Nucleus accumbens (tissue), 56 donors: ENCODE measurements around the gene NOD2.

ENCODE experiments used
- DNase-seq, 56 donors: peaks; one replicate each; lab custom pipeline; 2025; lab: John Stamatoyannopoulos, UW

NOD2 gene

GRCh38 chr16:50692999-50693781, at the start of gene NOD2:
TSS of gene NOD2 (plus strand) at chr16:50693606. CDS start at chr16:50699496, 5,890 bp downstream.
- DNase-seq = peak in 1 of 56 donors; percentile 16

- no peak for DNase-seq
These were observed 49.2 kb upstream of the NOD2 start for GRCh38 chr16:50644245-50644644.

DNA sequence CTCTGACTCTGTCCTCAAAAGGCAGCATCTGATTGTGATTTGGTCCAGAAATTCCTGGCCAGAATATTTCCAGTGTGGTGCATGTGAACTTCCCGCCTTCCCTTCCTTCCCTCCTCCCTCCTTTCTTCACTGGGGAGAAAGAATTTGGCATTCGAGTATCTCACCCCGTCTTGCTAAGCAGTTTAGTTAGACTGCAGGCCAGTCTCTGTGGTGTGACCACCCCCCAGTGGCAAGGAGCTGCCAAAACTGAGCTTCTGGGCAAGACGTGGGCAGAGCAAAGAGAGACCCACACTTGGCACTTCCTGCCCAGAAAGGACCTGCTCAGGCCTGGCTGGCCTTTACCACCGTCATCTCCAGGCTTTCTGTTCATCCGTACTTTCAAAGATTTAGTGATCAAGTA, 48.7 kb upstream of the NOD2 start:
- DNase-seq = peak in 34 of 56 donors; percentile 2 to 59 (median 10)

DNA sequence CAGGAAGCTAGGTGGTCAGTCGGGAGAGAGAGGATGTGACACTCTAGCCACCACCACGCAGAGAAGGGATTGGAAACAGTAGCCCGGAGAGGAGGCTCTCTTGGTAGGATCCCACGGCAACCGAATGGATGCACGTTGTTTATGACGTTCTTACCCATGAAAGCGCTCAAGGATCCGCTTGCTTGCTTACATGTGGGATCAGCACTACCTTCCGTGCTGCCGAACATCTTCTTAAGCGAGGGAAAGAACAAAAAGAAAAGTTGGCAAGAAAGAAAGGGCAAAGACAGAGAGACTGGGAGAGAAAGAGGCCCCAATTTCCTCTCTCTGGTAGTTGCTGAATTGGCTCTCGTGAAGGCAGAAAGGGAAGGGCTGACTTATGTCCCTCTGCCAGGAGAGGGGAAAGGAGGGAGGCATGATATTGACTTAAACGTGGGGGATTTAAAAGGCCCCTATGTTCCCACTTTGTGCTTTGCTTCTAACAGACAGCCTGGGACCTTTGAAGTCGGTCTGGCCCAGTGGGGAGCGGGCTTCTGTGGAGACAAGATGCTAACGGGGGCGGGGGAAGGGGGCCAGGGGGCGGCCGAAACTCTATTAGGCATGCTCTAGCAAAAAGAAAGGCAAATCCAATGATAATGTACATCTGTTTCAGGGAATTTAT, 47.7 kb upstream of the NOD2 start:
- no peak for DNase-seq

- no peak for DNase-seq
These were observed 47.1 kb upstream of the NOD2 start for GRCh38 chr16:50646345-50646744.

DNA sequence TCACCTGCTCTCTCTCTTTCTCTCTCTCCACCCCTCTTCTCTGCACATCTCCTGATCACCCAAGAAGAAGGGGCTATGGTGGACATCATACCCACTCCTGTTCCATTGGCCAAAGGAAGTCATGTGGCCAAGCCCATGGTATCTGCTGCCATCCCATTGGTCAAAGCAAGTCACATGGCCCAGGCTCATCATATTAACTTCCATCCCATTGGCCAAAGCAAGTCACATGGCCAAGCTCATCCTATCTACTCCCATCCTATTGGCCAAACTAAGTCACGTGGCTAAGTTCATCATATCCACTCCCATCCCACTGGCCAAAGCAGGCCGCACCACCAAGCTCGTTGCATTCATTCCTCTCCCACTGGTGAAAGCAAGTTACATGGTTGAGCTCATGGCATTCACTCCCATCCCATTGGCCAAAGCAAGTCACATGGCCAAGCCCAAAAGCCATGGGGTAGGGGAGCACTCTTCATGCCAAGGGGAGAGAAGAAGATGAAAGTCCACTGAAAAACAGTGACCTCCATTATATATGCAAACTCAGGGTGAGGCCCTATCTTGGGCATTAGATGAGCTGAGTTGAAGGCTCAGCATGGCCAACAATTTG, 41.5 kb upstream of the NOD2 start:
- DNase-seq = no peak

DNA sequence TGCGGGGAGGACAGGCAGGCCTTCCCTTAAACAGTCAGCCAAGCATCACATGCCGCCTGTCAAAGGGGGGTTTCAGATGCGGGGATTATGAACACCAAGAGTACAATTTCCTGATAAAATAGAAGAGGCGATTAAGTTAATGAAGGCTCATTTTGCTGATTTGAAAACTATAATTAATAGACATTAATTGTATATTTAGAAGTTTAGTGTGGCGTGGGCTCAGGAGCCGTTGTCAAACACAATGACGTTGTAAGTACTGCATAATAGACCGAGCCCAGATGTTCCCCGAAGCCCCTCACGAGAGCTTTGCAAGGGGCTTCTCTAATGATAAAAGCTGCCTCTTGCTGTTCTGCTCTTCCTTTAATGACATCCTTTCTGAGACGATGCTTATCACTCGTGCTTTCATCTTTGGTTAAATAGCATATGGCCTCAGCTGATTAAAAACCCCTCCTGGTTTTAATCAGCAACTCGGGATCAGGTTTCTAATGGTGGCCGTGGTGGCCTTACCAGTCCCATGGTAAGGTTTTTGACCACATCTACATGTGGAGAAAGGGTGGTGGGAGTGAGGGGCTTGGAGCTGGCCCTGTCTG, 40.5 kb upstream of the NOD2 start:
- no peak for DNase-seq

GRCh38 chr16:50653633-50654519, 39.5 kb upstream of the NOD2 start:
- DNase-seq = no peak

- DNase-seq = no peak
These were observed 37.8 kb upstream of the NOD2 start for GRCh38 chr16:50655558-50656055.

GRCh38 chr16:50657241-50657640, 36.2 kb upstream of the NOD2 start:
- DNase-seq = peak in 1 of 56 donors; percentile 3

GRCh38 chr16:50659806-50660205, 33.6 kb upstream of the NOD2 start:
- no peak for DNase-seq

GRCh38 chr16:50662306-50662940, 31.0 kb upstream of the NOD2 start:
- DNase-seq = no peak

DNA sequence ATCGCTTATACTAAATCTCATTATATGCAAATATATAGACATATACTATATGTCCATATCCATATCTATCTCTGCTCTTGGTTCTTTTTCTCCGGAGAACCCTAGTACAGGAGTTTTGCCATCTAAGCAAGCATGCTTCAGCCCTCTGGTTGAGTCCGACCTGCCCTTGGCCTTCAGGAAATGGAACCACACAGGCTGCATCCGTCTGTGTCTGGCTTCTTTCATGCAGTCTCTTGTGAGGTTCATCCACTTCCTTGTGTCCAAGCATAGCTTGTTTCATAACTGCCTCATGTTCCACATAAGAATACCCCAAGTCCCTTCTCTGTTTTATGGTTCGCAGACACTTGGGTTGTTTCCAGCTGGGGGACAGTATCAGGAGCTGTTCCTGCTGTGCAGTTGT, 29.1 kb upstream of the NOD2 start:
- no peak for DNase-seq

DNA sequence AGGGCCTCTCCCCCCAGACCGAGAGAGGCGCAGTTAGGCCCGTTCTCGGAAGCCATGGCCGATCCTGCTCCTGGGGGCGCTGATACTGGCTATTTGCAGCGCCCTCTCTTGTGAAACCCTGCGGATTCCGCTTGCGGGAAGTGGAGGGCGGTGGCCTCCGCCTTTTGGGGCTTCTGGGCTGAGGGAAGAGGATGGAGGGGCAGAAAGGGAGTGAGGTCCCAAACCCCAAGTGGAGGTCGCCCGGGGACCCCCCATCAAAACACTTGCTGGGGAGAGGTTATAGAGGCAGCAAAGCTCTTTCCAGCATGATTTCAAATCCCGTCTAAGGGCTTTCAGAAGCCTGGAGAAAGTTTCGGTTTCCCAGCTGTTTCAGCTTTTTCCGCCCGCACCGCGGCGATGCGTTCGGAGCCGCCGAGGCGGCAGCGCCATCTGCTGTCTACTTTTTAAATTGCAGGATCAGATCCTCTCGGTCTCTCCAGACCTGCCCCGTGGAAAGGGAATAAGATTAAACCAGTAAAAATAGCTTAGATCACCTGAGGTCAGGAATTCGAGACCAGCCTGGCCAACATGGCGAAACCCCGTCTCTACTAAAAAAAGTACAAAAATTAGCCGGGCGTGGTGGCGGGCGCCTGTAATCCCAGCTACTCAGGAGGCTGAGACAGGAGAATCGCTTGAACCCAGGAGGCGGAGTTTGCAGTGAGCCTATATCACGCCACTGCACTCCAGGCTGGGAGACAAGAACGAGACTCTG, 28.1 kb upstream of the NOD2 start:
- DNase-seq = peak in 48 of 56 donors; percentile 13 to 88 (median 56)

- no peak for DNase-seq
These were observed 26.5 kb upstream of the NOD2 start for GRCh38 chr16:50666658-50667496.

GRCh38 chr16:50667497-50668367, 25.7 kb upstream of the NOD2 start:
- DNase-seq = no peak
